ENCODE results near the gene TMEM132D.

The TMEM132D gene

GRCh38 chr12:129592449-129592848, 311.4 kb downstream of the TMEM132D start:
- no peak for TF ChIP-seq CTCF (IDR thresholded peaks at IDR 0.05; ENCODE audit: insufficient read depth, missing control alignments)
- FAIRE-seq (no peak), DNase-seq (ENCODE audit: insufficient read length, low spot score) (no peak)

- FAIRE-seq (no peak), DNase-seq (ENCODE audit: insufficient read length, low spot score) (no peak)
- TF ChIP-seq CTCF (IDR thresholded peaks at IDR 0.05; ENCODE audit: insufficient read depth, missing control alignments) = no peak
Measured at GRCh38 chr12:129589503-129589902, 314.3 kb downstream of the TMEM132D start.

GRCh38 chr12:129588142-129588541, 315.7 kb downstream of the TMEM132D start:
- no peak for FAIRE-seq
- no peak for TF ChIP-seq CTCF (IDR thresholded peaks at IDR 0.05; ENCODE audit: insufficient read depth, missing control alignments)
- no peak for DNase-seq (ENCODE audit: insufficient read length, low spot score)

- no peak for FAIRE-seq
- no peak for DNase-seq (ENCODE audit: insufficient read length, low spot score)
- TF ChIP-seq CTCF (IDR thresholded peaks at IDR 0.05; ENCODE audit: insufficient read depth, missing control alignments) = no peak
Measured at GRCh38 chr12:129585296-129585695, 318.5 kb downstream of the TMEM132D start.

GRCh38 chr12:129579879-129580278, 323.9 kb downstream of the TMEM132D start:
- no peak for DNase-seq (ENCODE audit: insufficient read length, low spot score)
- TF ChIP-seq CTCF (IDR thresholded peaks at IDR 0.05; ENCODE audit: insufficient read depth, missing control alignments) = no peak
- FAIRE-seq = no peak

- FAIRE-seq (no peak), DNase-seq (ENCODE audit: insufficient read length, low spot score) (no peak)
- TF ChIP-seq CTCF (IDR thresholded peaks at IDR 0.05; ENCODE audit: insufficient read depth, missing control alignments) = no peak
Measured at GRCh38 chr12:129571901-129572494, 331.8 kb downstream of the TMEM132D start.

- FAIRE-seq (no peak), DNase-seq (ENCODE audit: insufficient read length, low spot score) (no peak)
- TF ChIP-seq CTCF (IDR thresholded peaks at IDR 0.05; ENCODE audit: insufficient read depth, missing control alignments) = no peak
Measured at GRCh38 chr12:129570796-129571400, 332.9 kb downstream of the TMEM132D start.
